Measurements from ENCODE around the gene GALNT10. TPM values are rescaled to one million over a fixed set of nuclear protein-coding genes. Genes with fewer than 3 reads are reported as not detected.

The GALNT10 gene
- total and polyA plus RNA-seq, 2 of the 4 experiments (the other 2 are of a cell fraction): 46.2 to 67.0 TPM

- Histone ChIP-seq H3K9ac (ENCODE audit: low read depth, low read length) (no peak overlapping the region), H2AK9ac (replicated peaks; ENCODE audit: low read depth, low read length, poor library complexity) (peak overlapping the region; percentile 87), H3K27ac (ENCODE audit: insufficient read depth, low read length) (peak overlapping the region; percentile 36; the same call in 1 of the 2 replicates), H3K14ac (replicated peaks; ENCODE audit: low read depth, low read length) (peak overlapping the region; percentile 44; the same call in 1 of the 2 replicates), H2BK5ac (ENCODE audit: low read depth, low read length, poor library complexity, severe bottlenecking) (peak overlapping the region; percentile 70), H3K4me2 (ENCODE audit: low read depth, low read length) (peak overlapping the region; percentile 75), H3K27me3 (ENCODE audit: control insufficient read depth, insufficient read depth, low read length) (no peaks in the 10 kb centered on the region), H4K20me1 (ENCODE audit: insufficient read depth, low read length) (peaks cover 35% of the 10 kb centered on the region), H4K91ac (ENCODE audit: insufficient read depth, low read depth, low read length) (0 out of 2 replicates have a peak overlapping the region, but pooled peaks have one; percentile 62), H3K23ac (ENCODE audit: low read depth, low read length) (peak overlapping the region; percentile 86), H2BK120ac (ENCODE audit: low read depth, low read length) (peak overlapping the region; percentile 68), H3K4me3 (ENCODE audit: insufficient read depth, low read depth, low read length) (no peak overlapping the region), H3K79me1 (ENCODE audit: low read depth in 1 of 2, low read length in 2 of 2) (peaks cover 22 to 59% of the 10 kb centered on the region in 2 experiments), H4K5ac (ENCODE audit: low read depth, low read length) (no peak overlapping the region; the same call in 1 of the 2 replicates), H3K18ac (ENCODE audit: low read depth, low read length) (0 out of 2 replicates have a peak overlapping the region, but pooled peaks have one; percentile 11), H2AFZ (replicated peaks; ENCODE audit: low read length, poor library complexity) (peak overlapping the region; percentile 72), H3K36me3 (ENCODE audit: control insufficient read depth, insufficient read depth, low read length) (no peaks in the 10 kb centered on the region), H4K8ac (ENCODE audit: low read depth in 2 of 2, low read length in 2 of 2) (peak overlapping the region in 1 of 2 experiments; percentile 65; a peak in 1 of 4 replicates), H2AK5ac (ENCODE audit: low read depth, low read length) (peak overlapping the region; percentile 54; the same call in 1 of the 2 replicates), H3K9me1 (ENCODE audit: insufficient read depth, low read length) (peaks cover 22% of the 10 kb centered on the region), H3K9me3 (ENCODE audit: control insufficient read depth, insufficient read depth, low read length) (no peaks in the 10 kb centered on the region), H2BK20ac (ENCODE audit: low read depth, low read length) (peak overlapping the region; percentile 82), H3K56ac (ENCODE audit: extremely low read depth, insufficient read depth, low read length) (no peak overlapping the region), H3K4me1 (ENCODE audit: control insufficient read depth, insufficient read depth, low read length) (peaks cover 9% of the 10 kb centered on the region), H2BK15ac (ENCODE audit: low read depth, low read length) (no peak overlapping the region), H3K4ac (ENCODE audit: low read depth, low read length) (peak overlapping the region; percentile 75)
- TF ChIP-seq MAZ (IDR thresholded peaks at IDR 0.05; ENCODE audit: borderline replicate concordance, low read depth, low read length) (no peak), CTCF (conservative IDR thresholded peaks at IDR 0.05; ENCODE audit: low read depth, low read length) (no peak), CHD1 (IDR thresholded peaks at IDR 0.05; ENCODE audit: low read depth, low read length) (no peak), MXI1 (IDR thresholded peaks at IDR 0.05; ENCODE audit: borderline replicate concordance, low read depth, low read length) (no peak), SMC3 (IDR thresholded peaks at IDR 0.05; ENCODE audit: low read depth, low read length) (no peak), RFX5 (IDR thresholded peaks at IDR 0.05; ENCODE audit: low read depth, low read length) (no peak), RCOR1 (IDR thresholded peaks at IDR 0.05; ENCODE audit: insufficient replicate concordance, low read length) (no peak), MAFK (IDR thresholded peaks at IDR 0.05; ENCODE audit: low read depth, low read length) (no peak), FOS (IDR thresholded peaks at IDR 0.05; ENCODE audit: low read depth, low read length) (no peak), POLR2A (IDR thresholded peaks at IDR 0.05; ENCODE audit: low read depth, low read length) (no peak)
- ChIA-PET CTCF (interaction anchor here (0.5 to 1.6 kb wide), 3 partner anchors 10 to 46 kb away, joined by 3 read pairs; no protein-coding TSS in a partner anchor), POLR2A (ENCODE audit: unreplicated experiment) (no interaction called here)
- no TSS peak for BruUV-seq (replicated peaks)
- peak; percentile 92 for ATAC-seq (ENCODE audit: low read depth)
- dilution Hi-C loops (cut with HindIII; ENCODE audit: low sequenced_read_pairs, unreplicated experiment): no loop called here
- DNase-seq: peak; percentile 78
- WGBS, 2 experiments (ENCODE audit: extremely low coverage in 2 of 2, insufficient read length in 1 of 2): 83% methylated on average over 1 of the region's 2 CpGs; no CpG with 5 or more reads in 1 of the 2 experiments
- in situ Hi-C loops (cut with MboI; ENCODE audit: low sequenced_read_pairs): no loop called here
- intact Hi-C loops (cut with micrococcal nuclease): no loop called here
Observed at GRCh38 chr5:154243736-154244135, 53.2 kb downstream of the GALNT10 start.

All from IMR-90 (cell line).